ENCODE measurements around the gene ERC1. TPM values are rescaled to one million over a fixed set of nuclear protein-coding genes. Genes with fewer than 3 reads are reported as not detected.

The ERC1 gene
- total and polyA plus RNA-seq, 2 donors = 26.6 to 76.7 TPM

DNA sequence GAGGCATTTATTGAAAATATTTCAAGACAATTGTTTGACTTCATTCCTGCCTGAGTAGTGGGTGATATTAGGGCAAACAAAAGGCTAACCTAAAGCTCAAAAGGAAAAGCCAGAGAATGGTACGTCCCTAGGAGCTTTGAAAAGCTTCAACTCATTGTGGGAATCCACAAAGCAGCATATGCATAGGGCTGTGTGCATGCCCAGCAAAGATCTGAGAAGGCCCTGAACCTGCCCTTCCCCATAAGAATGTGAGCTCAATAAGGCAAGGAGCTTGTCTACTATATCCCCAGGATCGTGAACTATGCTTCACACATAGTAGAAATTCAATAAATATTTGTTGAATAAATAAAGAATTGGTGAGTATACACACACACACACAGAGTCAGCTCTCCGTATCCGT is 22.5 kb upstream of the ERC1 start:
- Histone ChIP-seq H3K4me1 (ENCODE audit: insufficient read depth) (no peaks in the 10 kb centered on the region), H3K27ac (ENCODE audit: low read depth) (no peak overlapping the region), H3K4me3 (ENCODE audit: low read depth, low read length) (no peak overlapping the region), H3K36me3 (ENCODE audit: insufficient read depth) (no peaks in the 10 kb centered on the region)
- WGBS = 72% methylated on average over 4 of the region's 4 CpGs
- DNase-seq (ENCODE audit: extremely low spot score) = no peak

DNA sequence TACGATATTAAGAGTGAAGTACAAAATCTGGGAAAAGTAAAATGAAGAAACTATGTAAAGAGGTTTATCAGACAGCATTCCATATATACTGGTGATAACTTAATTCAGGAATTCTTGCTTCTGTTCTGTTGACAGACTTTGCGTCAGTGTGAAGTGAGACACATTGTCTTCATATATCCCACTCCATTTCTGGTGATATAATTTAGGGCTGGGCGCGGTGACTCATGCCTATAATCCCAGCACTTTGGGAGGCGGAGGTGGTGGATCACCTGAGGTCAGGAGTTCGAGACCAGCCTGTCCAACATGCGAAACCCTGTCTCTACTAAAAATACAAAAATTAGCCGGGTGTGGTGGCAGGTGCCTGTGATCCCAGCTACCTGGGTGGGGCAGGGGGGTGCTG is 21.2 kb upstream of the ERC1 start:
- Histone ChIP-seq H3K27ac (ENCODE audit: low read depth) (no peak overlapping the region), H3K4me3 (ENCODE audit: low read depth, low read length) (no peak overlapping the region), H3K36me3 (ENCODE audit: insufficient read depth) (peaks cover 2% of the 10 kb centered on the region), H3K4me1 (ENCODE audit: insufficient read depth) (no peaks in the 10 kb centered on the region)
- no peak for DNase-seq (ENCODE audit: extremely low spot score)
- 94% methylated on average over 8 of the region's 8 CpGs for WGBS

DNA sequence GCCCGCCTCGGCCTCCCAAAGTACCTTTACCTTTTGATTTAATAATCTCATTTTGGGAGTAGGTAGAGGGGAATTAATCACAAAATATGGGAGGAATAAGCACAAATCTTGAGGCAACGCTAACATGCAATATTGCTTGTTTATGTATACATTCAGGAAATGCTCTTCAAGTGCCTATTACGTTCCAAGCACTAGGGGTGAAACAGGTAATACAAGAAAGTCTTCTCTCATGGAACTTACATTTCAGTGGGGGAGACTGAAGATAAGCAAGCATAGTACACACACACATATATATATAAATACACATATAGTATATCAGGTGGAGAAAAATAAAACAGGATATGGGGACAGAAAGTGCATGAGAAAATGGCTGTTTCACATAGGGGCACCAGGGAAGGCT is 19.0 kb upstream of the ERC1 start:
- Histone ChIP-seq H3K4me3 (ENCODE audit: low read depth, low read length) (no peak overlapping the region), H3K27ac (ENCODE audit: low read depth) (no peak overlapping the region), H3K36me3 (ENCODE audit: insufficient read depth) (peaks cover 2% of the 10 kb centered on the region), H3K4me1 (ENCODE audit: insufficient read depth) (no peaks in the 10 kb centered on the region)
- DNase-seq (ENCODE audit: extremely low spot score) = no peak
- 94% methylated on average over 4 of the region's 4 CpGs for WGBS

DNA sequence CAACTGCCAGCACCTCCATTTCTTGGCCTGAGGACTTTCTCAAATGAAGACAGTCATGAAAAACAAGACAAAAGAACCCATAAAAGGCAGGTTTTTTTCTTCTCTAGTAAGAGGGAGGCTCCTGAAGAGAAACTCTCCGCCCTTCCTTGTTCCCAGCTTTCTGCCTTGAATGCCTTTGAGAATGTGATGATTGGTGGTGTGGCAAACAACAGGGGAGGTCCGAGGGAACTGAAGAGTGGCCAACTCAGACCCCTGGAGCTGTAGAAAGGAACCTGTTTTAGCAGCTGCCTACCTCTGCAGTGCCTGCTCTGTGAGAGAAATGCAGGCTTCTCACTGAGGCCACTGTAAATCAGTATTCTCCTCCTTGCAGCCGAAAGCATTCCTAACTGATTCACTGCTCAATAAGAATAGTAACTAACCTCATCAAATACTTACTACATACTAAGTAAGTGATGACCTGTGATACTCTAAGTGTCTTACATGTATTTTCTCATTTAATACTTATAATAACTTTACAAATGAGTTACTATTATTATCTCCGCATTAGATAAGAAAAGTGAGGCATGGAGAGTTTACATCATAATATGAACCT is 16.7 kb upstream of the ERC1 start:
- H3K27ac ChIP-seq (ENCODE audit: low read depth) = no peak overlapping the region
- H3K4me3 ChIP-seq (ENCODE audit: low read depth, low read length) = no peak overlapping the region
- H3K4me1 ChIP-seq (ENCODE audit: insufficient read depth) = no peaks in the 10 kb centered on the region
- 90% methylated on average over 4 of the region's 4 CpGs for WGBS
- DNase-seq (ENCODE audit: extremely low spot score) = no peak
- peaks cover 2% of the 10 kb centered on the region for H3K36me3 ChIP-seq (ENCODE audit: insufficient read depth)

DNA sequence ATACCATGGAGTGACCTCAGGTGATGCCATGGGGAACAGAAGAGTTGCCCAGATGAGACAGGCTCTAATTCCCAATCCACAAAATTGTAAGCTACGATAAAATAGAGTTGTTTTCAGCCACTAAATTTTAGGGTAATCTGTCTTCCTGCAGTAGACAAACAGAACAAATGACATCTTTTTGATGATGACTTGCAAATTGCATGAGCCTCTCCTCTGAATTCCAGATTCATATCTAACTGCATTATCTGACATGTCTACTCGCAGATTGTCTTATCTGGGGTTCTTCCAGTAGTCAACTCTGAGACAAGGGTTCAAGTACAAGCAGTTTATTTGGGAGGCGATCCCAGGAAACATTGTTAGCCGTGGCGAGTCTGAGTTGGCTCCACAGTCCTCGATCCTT is 14.4 kb upstream of the ERC1 start:
- Histone ChIP-seq H3K4me3 (ENCODE audit: low read depth, low read length) (no peak overlapping the region), H3K36me3 (ENCODE audit: insufficient read depth) (peaks cover 2% of the 10 kb centered on the region), H3K27ac (ENCODE audit: low read depth) (no peak overlapping the region), H3K4me1 (ENCODE audit: insufficient read depth) (no peaks in the 10 kb centered on the region)
- 88% methylated on average over 6 of the region's 6 CpGs for WGBS
- no peak for DNase-seq (ENCODE audit: extremely low spot score)

DNA sequence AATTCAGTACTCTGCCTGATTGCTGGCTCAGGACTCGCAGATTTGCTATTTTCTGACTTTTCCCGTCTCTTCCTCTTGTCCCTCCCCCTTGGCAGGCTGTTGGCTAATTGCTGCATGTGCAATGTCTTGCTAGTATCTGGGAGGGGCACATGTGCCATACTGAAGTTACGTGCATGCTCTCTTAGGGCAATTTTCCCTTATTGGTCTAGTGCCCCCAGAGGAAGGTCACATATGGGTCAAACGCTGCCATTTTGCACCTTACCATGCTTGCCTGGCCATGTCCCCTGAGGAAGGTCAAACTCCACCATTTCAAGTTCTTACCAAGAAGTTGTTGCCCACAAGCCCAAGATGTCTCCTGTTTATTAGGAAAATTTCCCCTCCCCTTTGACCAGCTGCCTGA is 13.9 kb upstream of the ERC1 start:
- WGBS = 95% methylated on average over 4 of the region's 4 CpGs
- H3K27ac ChIP-seq (ENCODE audit: low read depth) = no peak overlapping the region
- DNase-seq (ENCODE audit: extremely low spot score) = no peak
- no peak overlapping the region for H3K4me3 ChIP-seq (ENCODE audit: low read depth, low read length)
- no peaks in the 10 kb centered on the region for H3K4me1 ChIP-seq (ENCODE audit: insufficient read depth)
- peaks cover 2% of the 10 kb centered on the region for H3K36me3 ChIP-seq (ENCODE audit: insufficient read depth)

DNA sequence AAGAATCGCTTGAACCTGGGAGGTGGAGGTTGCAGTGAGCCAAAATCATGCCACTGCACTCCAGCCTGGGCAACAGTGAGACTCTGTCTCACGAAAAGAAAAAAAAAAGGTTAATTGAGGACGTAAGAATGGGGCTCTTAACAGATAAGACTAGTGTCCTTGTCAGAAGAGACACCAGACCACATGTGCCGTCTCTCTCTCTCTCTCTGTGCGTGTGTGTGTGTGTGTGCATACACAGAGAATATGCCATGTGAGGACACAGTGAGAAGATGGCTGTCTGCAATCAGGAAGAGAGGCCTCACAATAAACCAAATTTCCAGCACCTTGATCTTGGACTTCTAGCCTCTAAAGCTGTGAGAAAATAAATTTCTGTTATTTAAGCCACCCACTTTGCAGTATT is 11.7 kb upstream of the ERC1 start:
- no peak for DNase-seq (ENCODE audit: extremely low spot score)
- Histone ChIP-seq H3K4me1 (ENCODE audit: insufficient read depth) (no peaks in the 10 kb centered on the region), H3K36me3 (ENCODE audit: insufficient read depth) (no peaks in the 10 kb centered on the region), H3K4me3 (ENCODE audit: low read depth, low read length) (no peak overlapping the region), H3K27ac (ENCODE audit: low read depth) (no peak overlapping the region)
- 80% methylated on average over 5 of the region's 5 CpGs for WGBS

DNA sequence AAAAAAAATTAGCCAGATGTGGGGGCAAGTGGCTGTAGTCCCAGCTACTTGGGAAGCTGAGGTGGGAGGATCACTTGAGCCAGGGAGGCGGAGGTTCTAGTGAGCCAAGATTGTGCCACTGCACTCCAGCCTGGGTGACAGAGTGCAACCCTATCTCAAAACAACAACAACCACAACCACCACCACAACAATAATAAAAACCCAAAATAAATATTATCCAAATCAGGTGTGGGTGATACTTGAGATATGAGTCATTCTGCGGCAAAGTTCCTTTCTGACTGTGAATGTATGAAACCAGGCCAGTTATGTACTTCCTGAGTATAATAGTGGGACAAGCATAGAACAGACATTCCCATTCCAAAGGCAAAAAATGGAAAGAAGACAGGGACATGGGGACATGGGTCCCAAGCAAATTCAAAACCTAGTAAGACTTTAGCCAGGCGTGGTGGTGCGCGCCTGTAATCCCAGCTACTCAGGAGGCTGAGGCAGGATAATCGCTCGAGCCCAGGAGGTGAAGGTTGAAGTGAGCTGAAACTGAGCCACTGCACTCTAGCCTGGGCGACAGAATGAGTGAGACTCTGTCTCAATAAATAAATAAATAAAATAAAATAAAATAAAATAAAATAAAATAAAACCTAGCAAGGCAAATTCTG is 9.7 kb upstream of the ERC1 start:
- Histone ChIP-seq H3K27ac (ENCODE audit: low read depth) (no peak overlapping the region), H3K36me3 (ENCODE audit: insufficient read depth) (no peaks in the 10 kb centered on the region), H3K4me1 (ENCODE audit: insufficient read depth) (no peaks in the 10 kb centered on the region), H3K4me3 (ENCODE audit: low read depth, low read length) (no peak overlapping the region)
- WGBS = 95% methylated on average over 8 of the region's 8 CpGs
- DNase-seq (ENCODE audit: extremely low spot score) = no peak

DNA sequence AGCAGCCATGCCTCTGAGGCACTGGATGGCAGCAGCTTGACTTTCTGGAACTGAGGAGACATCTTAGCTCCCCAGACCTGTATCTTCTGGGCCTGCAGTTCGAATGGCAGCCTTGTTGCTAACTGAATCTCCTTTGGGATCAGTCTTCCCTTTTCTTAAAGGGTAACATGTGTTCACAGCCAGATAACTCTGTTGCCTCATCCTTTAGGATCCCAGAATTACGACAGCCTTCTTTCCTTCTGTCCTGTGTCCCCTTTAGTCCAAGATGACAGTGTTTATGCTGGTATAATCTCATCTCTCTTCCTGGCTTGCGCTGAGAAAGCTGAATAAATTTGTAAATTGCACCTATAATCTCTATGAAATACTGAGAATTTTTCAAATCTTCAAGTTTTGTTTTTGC is 9.1 kb upstream of the ERC1 start:
- no peak for DNase-seq (ENCODE audit: extremely low spot score)
- Histone ChIP-seq H3K4me1 (ENCODE audit: insufficient read depth) (no peaks in the 10 kb centered on the region), H3K4me3 (ENCODE audit: low read depth, low read length) (no peak overlapping the region), H3K36me3 (ENCODE audit: insufficient read depth) (no peaks in the 10 kb centered on the region), H3K27ac (ENCODE audit: low read depth) (no peak overlapping the region)
- WGBS = 76% methylated on average over 3 of the region's 3 CpGs

DNA sequence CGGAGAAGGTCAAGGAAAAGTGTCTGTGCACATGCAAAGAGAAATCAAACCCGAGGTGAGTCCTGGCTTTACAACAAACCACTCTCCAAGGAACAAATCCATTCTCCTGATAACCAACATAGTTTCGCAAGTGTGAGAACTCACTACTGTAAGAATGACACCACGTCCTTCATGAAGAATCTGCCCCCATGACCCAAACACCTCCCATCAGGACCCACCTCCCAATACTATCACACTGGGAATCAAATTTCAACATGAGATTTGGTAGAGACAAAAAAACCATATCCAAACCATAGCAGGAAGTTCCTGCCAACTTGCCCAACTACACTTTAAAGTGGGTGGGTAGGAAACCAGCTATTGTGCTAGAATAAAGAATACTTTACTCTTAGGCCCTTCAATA is 2.4 kb upstream of the ERC1 start:
- Histone ChIP-seq H3K36me3 (ENCODE audit: insufficient read depth) (no peaks in the 10 kb centered on the region), H3K4me3 (ENCODE audit: low read depth, low read length) (no peak overlapping the region), H3K27ac (ENCODE audit: low read depth) (no peak overlapping the region), H3K4me1 (ENCODE audit: insufficient read depth) (no peaks in the 10 kb centered on the region)
- WGBS = 62% methylated on average over 4 of the region's 4 CpGs
- DNase-seq (ENCODE audit: extremely low spot score) = no peak

DNA sequence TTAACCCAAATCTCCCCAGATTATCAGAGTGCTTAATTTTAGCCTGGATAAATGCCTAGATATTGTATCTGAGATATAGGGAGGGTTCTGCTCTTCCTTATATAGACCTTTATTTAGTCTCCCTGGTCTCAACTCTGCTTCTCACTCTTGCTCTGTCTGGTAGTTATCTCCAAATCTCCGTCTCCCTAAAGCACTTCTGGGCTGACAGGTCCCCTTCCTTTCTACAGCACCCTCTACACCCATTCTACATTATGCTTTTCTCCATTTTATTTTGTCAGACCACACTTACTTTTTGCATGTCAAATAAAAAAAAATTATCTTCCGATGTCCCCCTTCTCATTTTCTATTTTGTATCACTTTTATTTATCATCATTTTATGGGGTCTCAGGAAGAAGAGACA is 2.0 kb upstream of the ERC1 start:
- Histone ChIP-seq H3K27ac (ENCODE audit: low read depth) (no peak overlapping the region), H3K36me3 (ENCODE audit: insufficient read depth) (no peaks in the 10 kb centered on the region), H3K4me3 (ENCODE audit: low read depth, low read length) (no peak overlapping the region), H3K4me1 (ENCODE audit: insufficient read depth) (no peaks in the 10 kb centered on the region)
- no peak for DNase-seq (ENCODE audit: extremely low spot score)
- 50% methylated on average over 2 of the region's 2 CpGs for WGBS

DNA sequence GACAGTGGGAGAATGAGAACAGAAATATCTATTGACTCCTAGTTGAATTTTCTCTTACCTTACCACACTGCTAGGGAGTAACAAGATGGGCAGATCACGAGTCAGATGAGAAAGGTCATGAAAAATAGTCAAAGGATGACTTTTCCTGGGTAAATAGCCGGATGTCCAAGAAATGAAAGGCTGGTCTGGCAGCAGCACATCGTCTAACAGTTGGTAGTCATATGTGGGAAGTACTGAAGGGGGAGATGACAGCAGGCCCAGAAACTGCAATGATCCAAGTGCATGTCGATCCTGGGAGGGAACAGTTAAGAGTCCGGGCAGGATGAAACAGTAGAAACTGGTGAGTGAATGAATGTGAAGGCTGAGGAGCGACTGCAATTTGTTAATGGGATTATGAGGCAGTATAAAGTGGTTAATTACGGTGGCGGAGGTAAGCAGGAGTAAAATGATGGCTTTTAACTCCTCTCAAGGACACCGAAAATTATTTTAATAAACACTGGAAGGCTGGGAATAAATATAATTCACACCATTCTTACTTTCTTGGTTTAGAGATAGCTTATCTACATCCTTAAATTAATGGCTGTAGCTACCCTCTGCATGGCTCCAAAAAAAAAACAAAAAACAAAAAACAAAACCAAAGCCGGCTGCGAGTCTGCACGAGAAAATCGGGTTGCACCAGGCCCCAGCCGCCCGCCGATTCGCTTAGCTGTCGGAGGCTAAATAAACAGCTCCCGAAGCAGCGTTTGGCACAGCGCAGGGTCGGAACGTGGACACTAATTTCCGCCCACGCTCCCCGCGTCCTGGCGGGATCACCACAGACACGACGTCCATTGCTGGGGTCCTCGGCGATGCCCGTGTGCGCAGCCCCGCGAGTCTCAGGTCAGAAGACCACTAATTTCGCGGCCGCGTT is 1.0 kb upstream of the ERC1 start:
- H3K4me3 ChIP-seq (ENCODE audit: low read depth, low read length) = peak overlapping the region; percentile 99
- no peaks in the 10 kb centered on the region for H3K4me1 ChIP-seq (ENCODE audit: insufficient read depth)
- peak overlapping the region; percentile 95 for H3K27ac ChIP-seq (ENCODE audit: low read depth)
- DNase-seq (ENCODE audit: extremely low spot score) = peak; percentile 21
- no peaks in the 10 kb centered on the region for H3K36me3 ChIP-seq (ENCODE audit: insufficient read depth)
- WGBS = 2% methylated on average over 40 of the region's 40 CpGs

DNA sequence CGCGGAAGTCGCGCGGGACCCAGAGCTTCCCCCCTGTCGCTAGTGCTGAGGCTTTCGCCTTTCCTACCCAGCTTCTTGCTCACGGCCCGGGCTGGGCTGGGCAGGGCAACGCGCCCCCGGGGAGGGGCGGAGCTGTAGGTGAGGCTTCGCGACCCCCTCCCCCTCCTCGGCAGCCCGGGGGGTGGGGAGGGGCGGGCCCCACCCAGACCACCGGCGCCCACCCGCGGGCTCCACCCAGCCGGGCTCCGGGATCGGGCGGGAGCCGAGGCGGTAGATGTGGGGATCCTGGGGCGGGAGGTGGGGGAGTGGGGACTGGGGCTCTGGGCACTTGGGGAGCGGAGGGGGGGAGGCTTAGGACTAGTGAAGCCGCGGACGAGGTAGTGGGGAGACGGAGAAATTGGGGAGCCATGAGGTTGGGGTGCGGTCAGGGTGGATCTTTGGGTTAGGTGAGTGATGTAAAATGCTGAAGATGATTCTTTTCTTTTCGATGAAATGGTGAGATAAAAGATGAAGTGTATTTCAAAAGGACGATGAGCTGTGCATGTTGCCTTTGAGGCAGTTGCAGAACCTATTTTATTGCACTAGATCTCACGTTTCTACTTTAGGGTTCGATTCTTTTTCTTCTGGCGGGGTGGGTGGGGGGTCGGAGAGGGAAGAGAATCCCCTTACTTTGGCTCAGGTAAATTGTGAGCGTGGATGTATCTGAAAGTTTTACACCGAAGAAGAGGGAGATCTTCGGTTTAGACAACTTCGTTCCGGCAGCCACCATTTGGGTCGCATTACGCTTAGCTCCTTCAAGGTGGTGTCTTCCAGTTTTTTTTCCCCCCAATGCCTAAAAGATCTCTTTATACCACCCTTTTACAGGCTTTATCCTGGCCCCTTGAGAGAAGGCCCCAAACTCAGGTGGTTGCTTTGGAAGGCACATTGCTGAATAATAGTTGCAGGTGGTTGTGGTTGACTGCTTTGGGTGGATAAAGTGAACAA is 619 bp downstream of the ERC1 start:
- Histone ChIP-seq H3K4me1 (ENCODE audit: insufficient read depth) (no peaks in the 10 kb centered on the region), H3K36me3 (ENCODE audit: insufficient read depth) (no peaks in the 10 kb centered on the region), H3K27ac (ENCODE audit: low read depth) (peak overlapping the region; percentile 95), H3K4me3 (ENCODE audit: low read depth, low read length) (peak overlapping the region; percentile 99)
- DNase-seq (ENCODE audit: extremely low spot score) = peak; percentile 15
- WGBS = 5% methylated on average over 48 of the region's 48 CpGs
